PC-9 (cell line): ENCODE measurements around the gene MET. TPM values are rescaled to one million over a fixed set of nuclear protein-coding genes. Genes with fewer than 3 reads are reported as not detected.

Source experiments
- BruUV-seq: library from RNA; stranded (reverse); fragments of 400-500 nt; replicated peaks from 2 replicates; lab custom pipeline; 2021; lab: Mats Ljungman, UMichigan
- CTCF ChIA-PET: fragments of 300-600 bp; sonication (Branson Sonifier 250); formaldehyde crosslinking; loops from one replicate; lab custom pipeline; 2022; ENCODE audit warnings: antibody characterized with exemption; lab: Charles Lee
- POLR2A ChIA-PET: fragments of 300-600 bp; sonication (Branson Sonifier 250); formaldehyde crosslinking; loops from one replicate; lab custom pipeline; 2022; ENCODE audit warnings: antibody characterized with exemption; ENCODE audit not compliant: unreplicated experiment; lab: Charles Lee
- DNase-seq, 2 experiments: peaks; one replicate each; pipeline versions ENCODE4 v3.0.0 to v3.0.0-alpha.2; 2015 to 2022; ENCODE audit warnings: mixed read lengths in 1 of 2
- H2AFZ ChIP-seq: fragments of 200-600 bp; sonication (generic); 2 replicates; pipeline ENCODE4 v1.8.1; 2017; ENCODE audit warnings: antibody characterized with exemption
- H3F3A ChIP-seq: fragments of 200-600 bp; sonication (generic); 2 replicates; pipeline ENCODE4 v1.8.1; 2017; ENCODE audit warnings: antibody characterized with exemption, mild to moderate bottlenecking, low read depth; ENCODE audit not compliant: insufficient read depth
- H3K27ac ChIP-seq: fragments of 200-600 bp; sonication (generic); 2 replicates; pipeline ENCODE4 v1.6.1; 2016; ENCODE audit warnings: mixed run types
- H3K27me3 ChIP-seq: fragments of 200-600 bp; sonication (generic); 2 replicates; pipeline ENCODE4 v1.6.1; 2016; ENCODE audit warnings: low read depth, mixed run types; ENCODE audit not compliant: insufficient read depth
- H3K36me3 ChIP-seq: fragments of 200-600 bp; sonication (generic); 2 replicates; pipeline ENCODE4 v1.6.1; 2016; ENCODE audit warnings: low read depth, mixed run types
- H3K4me1 ChIP-seq: fragments of 200-600 bp; sonication (generic); replicated peaks from 2 replicates; pipeline ENCODE4 v1.6.1; 2016; ENCODE audit warnings: mixed run types; ENCODE audit not compliant: insufficient read depth
- H3K4me2 ChIP-seq: fragments of 200-600 bp; sonication (generic); 2 replicates; pipeline ENCODE4 v1.6.1; 2017; ENCODE audit warnings: mixed run types
- H3K4me3 ChIP-seq: fragments of 200-600 bp; sonication (generic); 2 replicates; pipeline ENCODE4 v1.6.1; 2016; ENCODE audit warnings: mixed run types
- H3K79me2 ChIP-seq: fragments of 200-600 bp; sonication (generic); 2 replicates; pipeline ENCODE4 v1.6.1; 2017; ENCODE audit warnings: low read depth, mixed run types
- H3K9me2 ChIP-seq: fragments of 200-600 bp; sonication (generic); 2 replicates; pipeline ENCODE4 v1.8.1; 2017; ENCODE audit warnings: mild to moderate bottlenecking; ENCODE audit not compliant: insufficient read depth
- H3K9me3 ChIP-seq: fragments of 200-600 bp; sonication (generic); 2 replicates; pipeline ENCODE4 v1.8.1; 2016; ENCODE audit warnings: low read depth; ENCODE audit not compliant: insufficient read depth
- H4K20me1 ChIP-seq: fragments of 200-600 bp; sonication (generic); 2 replicates; pipeline ENCODE4 v1.8.1; 2017; ENCODE audit not compliant: insufficient read depth
- CTCF ChIP-seq: fragments of 200-600 bp; sonication (generic); conservative IDR thresholded peaks from 2 replicates; pipeline ENCODE4 v1.6.1; 2017; ENCODE audit warnings: mixed run types, antibody characterized with exemption, mild to moderate bottlenecking, moderate library complexity
- EZH2 ChIP-seq: fragments of 200-600 bp; sonication (generic); IDR thresholded peaks from 2 replicates; pipeline ENCODE4 v1.8.0; 2017; ENCODE audit warnings: antibody characterized with exemption, low read depth
- intact Hi-C: fragments of 100-400 bp; cut with micrococcal nuclease; formaldehyde crosslinking; loops from one replicate; pipeline ENCODE4 v1.10.0; 2022; ENCODE audit not compliant: unreplicated experiment
- total RNA-seq: library from RNA; stranded (reverse); gene quantifications from 2 replicates; pipeline ENCODE4 v1.2.3, GENCODE V29; 2021

MET gene
- total RNA-seq, 1 experiment from 2014 or later: 287 TPM

- Histone ChIP-seq H3K9me2 (no peaks in the 10 kb centered on the region), H3K27ac (no peak overlapping the region), H3K4me3 (no peak overlapping the region), H3K79me2 (peaks cover 32% of the 10 kb centered on the region), H3K4me1 (peaks cover 30% of the 10 kb centered on the region), H3K4me2 (peak overlapping the region; percentile 81; the same call in 1 of the 2 replicates), H4K20me1 (no peaks in the 10 kb centered on the region), H3K36me3 (no peaks in the 10 kb centered on the region), H3F3A (peaks cover 18% of the 10 kb centered on the region), H2AFZ (no peak overlapping the region), H3K9me3 (peaks cover 4% of the 10 kb centered on the region; the same call in 1 of the 2 replicates), H3K27me3 (no peaks in the 10 kb centered on the region)
- intact Hi-C loops: loop anchor here (1.0 to 5.0 kb wide), 4 partner anchors 78 to 498 kb away; partner anchors contain the start of gene ST7
- no TSS peak for BruUV-seq
- ChIA-PET CTCF (interaction anchor here (0.6 to 1.8 kb wide), 4 partner anchors 71 to 138 kb away, joined by 3 to 10 read pairs (median 7); no protein-coding TSS in a partner anchor), POLR2A (interaction anchor here (0.5 to 0.9 kb wide), 4 partner anchors 22 to 499 kb away, joined by 4 to 5 read pairs (median 4); no protein-coding TSS in a partner anchor)
- TF ChIP-seq EZH2 (no peak), CTCF (no peak)
- DNase-seq: no peak
Measured at GRCh38 chr7:116670409-116671015, 1.5 kb upstream of the MET start.

GRCh38 chr7:116671111-116671510 is 885 bp upstream of the MET start:
- Histone ChIP-seq H3K4me3 (peak overlapping the region; percentile 98), H3K27me3 (no peaks in the 10 kb centered on the region), H3F3A (peaks cover 18% of the 10 kb centered on the region), H3K9me2 (no peaks in the 10 kb centered on the region), H2AFZ (peak overlapping the region; percentile 92), H3K4me1 (peaks cover 36% of the 10 kb centered on the region), H4K20me1 (no peaks in the 10 kb centered on the region), H3K27ac (peak overlapping the region; percentile 90; the same call in 1 of the 2 replicates), H3K79me2 (peaks cover 38% of the 10 kb centered on the region), H3K36me3 (no peaks in the 10 kb centered on the region), H3K4me2 (peak overlapping the region; percentile 81), H3K9me3 (peaks cover 4% of the 10 kb centered on the region; the same call in 1 of the 2 replicates)
- DNase-seq: no peak
- intact Hi-C loops: loop anchor here (1.0 to 5.0 kb wide), 4 partner anchors 79 to 499 kb away; partner anchors contain the start of gene ST7
- TF ChIP-seq EZH2: no peak
- no peak for TF ChIP-seq CTCF
- POLR2A ChIA-PET: interaction anchor here (0.6 to 0.9 kb wide), 2 partner anchors 217 to 500 kb away, joined by 5 read pairs; no protein-coding TSS in a partner anchor
- CTCF ChIA-PET: interaction anchor here (0.6 to 1.8 kb wide), 7 partner anchors 22 to 137 kb away, joined by 3 to 10 read pairs (median 5); no protein-coding TSS in a partner anchor
- no TSS peak for BruUV-seq

GRCh38 chr7:116672596-116673456 is 830 bp downstream of the MET start:
- TF ChIP-seq EZH2 (no peak), CTCF (no peak)
- peaks cover 18% of the 10 kb centered on the region for H3F3A ChIP-seq
- no peaks in the 10 kb centered on the region for H3K27me3 ChIP-seq
- DNase-seq: peak; percentile 46 to 62
- ChIA-PET POLR2A (interaction anchor here (0.6 kb wide), 2 partner anchors 9 to 17 kb away, joined by 3 to 4 read pairs; no protein-coding TSS in a partner anchor), CTCF (interaction anchor here (0.8 to 1.2 kb wide), 2 partner anchors 30 to 44 kb away, joined by 3 to 4 read pairs; no protein-coding TSS in a partner anchor)
- peaks cover 55% of the 10 kb centered on the region for H3K79me2 ChIP-seq
- TSS peak; percentile 32 for BruUV-seq
- no peaks in the 10 kb centered on the region for H3K36me3 ChIP-seq
- peak overlapping the region; percentile 90 for H3K27ac ChIP-seq
- peak overlapping the region; percentile 91 for H2AFZ ChIP-seq
- H3K9me3 ChIP-seq: peaks cover 7% of the 10 kb centered on the region
- intact Hi-C loops: loop anchor here (1.0 to 5.0 kb wide), 13 partner anchors 17 to 501 kb away; partner anchors contain the start of genes CAPZA2, ST7 and TES
- H3K4me3 ChIP-seq: peak overlapping the region; percentile 98
- no peaks in the 10 kb centered on the region for H4K20me1 ChIP-seq
- H3K4me2 ChIP-seq: peak overlapping the region; percentile 91
- H3K9me2 ChIP-seq: no peaks in the 10 kb centered on the region
- peaks cover 40% of the 10 kb centered on the region for H3K4me1 ChIP-seq
